D721Med (cell line): ENCODE measurements around the gene LHX4.

Source experiments
- DNase-seq: peaks from one replicate; pipeline ENCODE4 v3.0.0; 2011; ENCODE audit warnings: low spot score; ENCODE audit not compliant: insufficient read length
- FAIRE-seq: peaks from 2 replicates; lab custom pipeline; 2011; peaks lifted over from hg19 to GRCh38; lab: Jason Lieb, UNC
- TF ChIP-seq, protein P1 (sequence below): IDR thresholded peaks from 2 replicates; pipeline ENCODE4 v1.5.1; 2012; ENCODE audit warnings: mild to moderate bottlenecking, control low read depth; ENCODE audit not compliant: insufficient read depth; ENCODE audit errors: missing control alignments

LHX4 gene

GRCh38 chr1:180272395-180272794 is 42.3 kb downstream of the LHX4 start:
- TF ChIP-seq, protein P1, sequence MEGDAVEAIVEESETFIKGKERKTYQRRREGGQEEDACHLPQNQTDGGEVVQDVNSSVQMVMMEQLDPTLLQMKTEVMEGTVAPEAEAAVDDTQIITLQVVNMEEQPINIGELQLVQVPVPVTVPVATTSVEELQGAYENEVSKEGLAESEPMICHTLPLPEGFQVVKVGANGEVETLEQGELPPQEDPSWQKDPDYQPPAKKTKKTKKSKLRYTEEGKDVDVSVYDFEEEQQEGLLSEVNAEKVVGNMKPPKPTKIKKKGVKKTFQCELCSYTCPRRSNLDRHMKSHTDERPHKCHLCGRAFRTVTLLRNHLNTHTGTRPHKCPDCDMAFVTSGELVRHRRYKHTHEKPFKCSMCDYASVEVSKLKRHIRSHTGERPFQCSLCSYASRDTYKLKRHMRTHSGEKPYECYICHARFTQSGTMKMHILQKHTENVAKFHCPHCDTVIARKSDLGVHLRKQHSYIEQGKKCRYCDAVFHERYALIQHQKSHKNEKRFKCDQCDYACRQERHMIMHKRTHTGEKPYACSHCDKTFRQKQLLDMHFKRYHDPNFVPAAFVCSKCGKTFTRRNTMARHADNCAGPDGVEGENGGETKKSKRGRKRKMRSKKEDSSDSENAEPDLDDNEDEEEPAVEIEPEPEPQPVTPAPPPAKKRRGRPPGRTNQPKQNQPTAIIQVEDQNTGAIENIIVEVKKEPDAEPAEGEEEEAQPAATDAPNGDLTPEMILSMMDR: no peak
- DNase-seq: no peak
- FAIRE-seq: peak; percentile 21

- TF ChIP-seq, protein P1: no peak
- FAIRE-seq: no peak
- no peak for DNase-seq
These were observed 43.0 kb downstream of the LHX4 start for GRCh38 chr1:180273066-180273465.

DNA sequence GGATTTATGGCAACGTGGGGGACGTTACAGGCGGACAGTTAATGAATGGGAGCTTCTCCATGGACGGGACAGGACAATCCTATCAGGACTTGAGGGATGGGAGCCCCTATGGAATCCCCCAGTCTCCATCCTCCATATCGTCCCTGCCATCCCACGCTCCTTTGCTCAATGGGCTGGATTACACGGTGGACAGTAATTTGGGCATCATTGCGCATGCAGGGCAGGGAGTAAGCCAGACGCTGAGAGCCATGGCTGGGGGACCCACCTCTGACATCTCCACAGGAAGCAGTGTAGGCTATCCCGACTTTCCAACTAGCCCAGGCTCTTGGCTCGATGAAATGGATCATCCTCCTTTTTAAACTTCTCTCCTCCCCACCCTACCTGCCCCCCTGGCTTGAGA is 44.2 kb downstream of the LHX4 start:
- TF ChIP-seq, protein P1: no peak
- FAIRE-seq (no peak), DNase-seq (no peak)

DNA sequence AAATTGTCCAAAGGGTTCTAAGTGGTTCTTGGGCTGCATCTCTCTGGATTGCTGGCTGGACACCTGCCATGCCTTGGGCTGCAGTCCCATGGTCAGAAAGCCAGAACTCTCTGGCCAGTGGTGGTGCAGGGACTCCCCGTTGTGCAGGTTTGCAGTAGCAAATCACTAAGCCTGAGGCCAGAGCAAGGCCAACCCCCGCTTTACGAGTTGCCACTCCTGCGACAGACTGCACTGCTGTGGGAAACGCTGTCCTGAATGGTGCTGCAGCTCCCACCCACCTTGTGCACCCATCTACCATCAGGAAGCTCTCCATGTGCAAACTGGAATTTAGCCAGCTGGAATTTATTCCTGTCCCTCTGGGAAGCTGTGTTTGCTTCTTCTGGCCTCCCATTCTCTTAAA is 45.7 kb downstream of the LHX4 start:
- no peak for FAIRE-seq
- TF ChIP-seq, protein P1: no peak
- DNase-seq: no peak

DNA sequence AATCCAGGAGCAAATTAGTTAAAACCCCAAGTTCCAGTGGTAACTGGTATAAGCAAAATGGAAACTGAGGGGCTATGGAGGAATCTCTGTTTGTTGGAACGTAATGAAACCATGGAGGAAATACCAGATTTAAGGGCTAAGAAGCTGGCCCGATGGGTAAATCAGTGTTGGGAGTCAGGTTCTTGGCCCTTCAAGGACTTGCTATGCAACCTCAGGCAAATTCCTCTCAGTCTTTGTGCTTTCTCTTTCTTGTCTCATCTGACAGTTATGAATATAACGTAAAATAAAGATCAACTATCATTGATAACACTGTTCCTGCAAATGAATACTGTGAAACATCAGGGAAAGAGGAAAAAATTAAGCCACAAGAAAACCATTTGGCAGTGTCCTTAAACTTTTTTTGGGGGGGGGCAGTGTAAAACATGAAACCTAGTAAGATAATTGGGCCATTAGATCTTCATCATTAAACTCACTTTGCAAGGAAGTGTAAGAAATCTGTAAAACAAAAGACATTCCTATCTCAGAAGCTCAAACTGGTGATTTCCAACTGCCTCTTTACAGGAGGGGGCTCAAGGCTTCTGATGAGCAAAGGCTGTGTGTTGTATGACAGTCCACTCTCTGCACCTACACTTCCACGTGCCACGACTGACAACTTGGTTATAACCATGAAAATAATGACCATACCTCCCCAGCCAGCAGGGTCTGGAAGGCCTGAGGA is 47.6 kb downstream of the LHX4 start:
- FAIRE-seq (peak; percentile 56), DNase-seq (no peak)
- TF ChIP-seq, protein P1: no peak

GRCh38 chr1:180278194-180278515 is 48.1 kb downstream of the LHX4 start:
- no peak for DNase-seq
- FAIRE-seq: no peak
- TF ChIP-seq, protein P1: no peak

GRCh38 chr1:180278596-180279395 is 48.7 kb downstream of the LHX4 start:
- no peak for DNase-seq
- TF ChIP-seq, protein P1: no peak
- no peak for FAIRE-seq
